Sciatic nerve (tissue), 2 donors: ENCODE measurements around the gene TBC1D24. TPM values are rescaled to one million over a fixed set of nuclear protein-coding genes. Genes with fewer than 3 reads are reported as not detected.
A peak's percentile ranks its signal among the peaks of the same experiment; 100 is the strongest.
"Not testable (repeated sequence)": the region's sequence is repeated elsewhere in the genome, so short reads cannot be mapped to it uniquely, and the experiment has no call there.

Source experiments
- ATAC-seq: fragments of 200-7000 bp; cut with Tn5 transposase; one replicate; pipeline ENCODE4 v1.9.1; 2020; ENCODE audit warnings: mild to moderate bottlenecking, moderate library complexity
- DNase-seq: peaks from one replicate; pipeline ENCODE4 v3.0.0-alpha.2; 2020; ENCODE audit warnings: low spot score
- intact Hi-C: fragments of 100-400 bp; cut with DNase I; formaldehyde crosslinking; loops from one replicate; pipeline ENCODE4 v1.14.2; 2022
- total RNA-seq: library from RNA; stranded (reverse); fragmentation: NEBNext Ultra II Directional; extraction: Animal tissue kit (Norgen Biotek cat#: 25700); gene quantifications from one replicate; pipeline ENCODE4 v1.2.1, GENCODE V29; 2021
- donor health status: DM: no; HTN: no; CAD: no.
- donor health status: DM: no; HTN: no; CAD: no.

Gene TBC1D24
- total RNA-seq, 1 donor from 2014 or later, result 15.4 TPM

GRCh38 chr16:2524339-2524938 is 49.5 kb downstream of the TBC1D24 start:
- DNase-seq (no peak), ATAC-seq (no peak)
- intact Hi-C loops, result no loop called here

- ATAC-seq, result no peak
- intact Hi-C loops, result no loop called here
- no peak for DNase-seq
Observed at GRCh38 chr16:2526135-2526534, 51.2 kb downstream of the TBC1D24 start.

- DNase-seq (no peak), ATAC-seq (no peak)
- intact Hi-C loops, result no loop called here
Observed at GRCh38 chr16:2527071-2527783, 52.3 kb downstream of the TBC1D24 start.

GRCh38 chr16:2527784-2528100 is 52.8 kb downstream of the TBC1D24 start:
- DNase-seq (no peak), ATAC-seq (no peak)
- intact Hi-C loops, result no loop called here

- DNase-seq (no peak), ATAC-seq (no peak)
- intact Hi-C loops, result no loop called here
Observed at GRCh38 chr16:2528161-2529060, 53.5 kb downstream of the TBC1D24 start.

- intact Hi-C loops, result no loop called here
- DNase-seq (peak; percentile 70), ATAC-seq (no peak)
Observed at GRCh38 chr16:2529061-2529931, 54.4 kb downstream of the TBC1D24 start.

- intact Hi-C loops, result no loop called here
- DNase-seq (no peak), ATAC-seq (no peak)
Observed at GRCh38 chr16:2529961-2530628, 55.2 kb downstream of the TBC1D24 start.

GRCh38 chr16:2530629-2531318 is 55.8 kb downstream of the TBC1D24 start:
- no peak for ATAC-seq
- DNase-seq, result no peak
- intact Hi-C loops, result no loop called here

- ATAC-seq (peak; percentile 6), DNase-seq (no peak)
- intact Hi-C loops, result no loop called here
Observed at GRCh38 chr16:2531371-2531695, 56.4 kb downstream of the TBC1D24 start, which contains the start of gene CEMP1. TSS of gene CEMP1 (minus strand) at chr16:2531408. CDS start at chr16:2531073, 335 bp downstream.

GRCh38 chr16:2531696-2532493 is 57.0 kb downstream of the TBC1D24 start:
- intact Hi-C loops, result no loop called here
- peak; percentile 99 for DNase-seq
- ATAC-seq, result peak; percentile 95

- intact Hi-C loops, result no loop called here
- DNase-seq (peak; percentile 86), ATAC-seq (peak; percentile 25)
Observed at GRCh38 chr16:2532494-2533141, 57.7 kb downstream of the TBC1D24 start.

- intact Hi-C loops, DNase-seq, ATAC-seq: not testable (repeated sequence)
Observed at GRCh38 chr16:2533142-2533755, 58.3 kb downstream of the TBC1D24 start.

- no peak for DNase-seq
- ATAC-seq, result no peak
- intact Hi-C loops, result no loop called here
Observed at GRCh38 chr16:2533912-2534311, 59.0 kb downstream of the TBC1D24 start.

- ATAC-seq, DNase-seq, intact Hi-C loops: not testable (repeated sequence)
Observed at GRCh38 chr16:2534335-2534734, 59.4 kb downstream of the TBC1D24 start.

- DNase-seq (no peak), ATAC-seq (no peak)
- intact Hi-C loops, result no loop called here
Observed at GRCh38 chr16:2535625-2536013, 60.7 kb downstream of the TBC1D24 start.
